Mesothelial cell of epicardium (in vitro differentiated cells): Measurements from ENCODE around the gene MACROH2A2. TPM values are rescaled to one million over a fixed set of nuclear protein-coding genes. Genes with fewer than 3 reads are reported as not detected.

ENCODE experiments used
- DNase-seq, 2 experiments: peaks; one replicate each; pipeline ENCODE4 v3.0.0; 2021; ENCODE audit warnings: low spot score in 2 of 2; ENCODE audit not compliant: unreplicated experiment in 2 of 2
- H3K27ac Mint-ChIP-seq: 2 replicates; pipeline ENCODE4 v1.8.0; 2021; ENCODE audit warnings: mixed read lengths
- H3K27me3 Mint-ChIP-seq: 2 replicates; pipeline ENCODE4 v1.8.0; 2021; ENCODE audit warnings: low read depth, mixed read lengths
- H3K36me3 Mint-ChIP-seq: 2 replicates; pipeline ENCODE4 v1.8.0; 2021; ENCODE audit warnings: mixed read lengths
- H3K4me1 Mint-ChIP-seq: 2 replicates; pipeline ENCODE4 v1.8.0; 2021; ENCODE audit warnings: mixed read lengths
- H3K4me3 Mint-ChIP-seq: 2 replicates; pipeline ENCODE4 v1.8.0; 2021; ENCODE audit warnings: mild to moderate bottlenecking, moderate library complexity, mixed read lengths
- H3K9me3 Mint-ChIP-seq: 2 replicates; pipeline ENCODE4 v1.8.0; 2021; ENCODE audit warnings: mixed read lengths
- CTCF ChIP-seq: fragments of 200-600 bp; sonication (generic); IDR thresholded peaks from one replicate; pipeline ENCODE4 v1.5.0; 2021; ENCODE audit warnings: antibody characterized with exemption; ENCODE audit not compliant: unreplicated experiment
- total RNA-seq: library from RNA; stranded (reverse); gene quantifications from 3 replicates; pipeline ENCODE4 v1.2.1, GENCODE V29; 2021

Gene MACROH2A2
- total RNA-seq, 1 donor from 2014 or later, result 125 TPM

GRCh38 chr10:70125918-70126552, 73.4 kb downstream of the MACROH2A2 start:
- Mint-ChIP-seq H3K4me3 (no peak overlapping the region), H3K27me3 (no peaks in the 10 kb centered on the region), H3K9me3 (no peaks in the 10 kb centered on the region), H3K36me3 (peaks cover 2% of the 10 kb centered on the region), H3K4me1 (no peaks in the 10 kb centered on the region), H3K27ac (no peak overlapping the region)
- no peak for TF ChIP-seq CTCF
- DNase-seq, result no peak

DNA sequence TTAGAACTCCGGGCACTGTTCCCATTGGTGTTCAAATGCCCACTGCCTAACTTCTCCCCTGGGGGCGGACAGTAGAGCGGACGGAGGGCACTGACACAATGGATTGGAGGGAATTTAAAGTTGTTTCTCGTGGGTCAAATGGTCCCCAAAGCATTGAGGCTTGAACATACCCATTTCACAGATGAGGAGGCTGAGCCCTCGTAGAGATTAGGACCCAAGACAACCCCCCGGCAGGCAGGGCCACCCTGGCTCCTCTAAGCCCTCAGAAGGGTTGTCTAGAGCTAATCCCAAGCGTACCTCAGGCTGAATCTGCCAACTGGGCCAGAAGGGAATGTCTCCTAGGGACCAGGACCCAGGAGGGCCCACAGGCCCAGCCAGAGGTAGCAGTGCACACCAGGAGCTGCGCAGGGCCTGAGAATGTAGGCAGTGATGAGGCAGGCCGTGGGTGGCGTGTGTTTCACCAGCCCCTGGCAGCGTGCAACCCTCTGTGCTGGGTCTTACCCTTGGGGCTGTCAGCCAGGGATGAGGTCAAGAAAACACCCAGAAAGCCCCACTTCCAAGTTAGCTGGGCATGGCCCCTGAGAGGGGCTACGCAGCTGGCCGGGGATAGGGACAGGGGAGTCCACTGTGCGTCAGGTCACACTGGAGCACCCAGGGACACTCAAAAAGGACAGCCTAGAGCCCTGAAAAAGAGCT, 74.2 kb downstream of the MACROH2A2 start:
- H3K4me3 Mint-ChIP-seq, result no peak overlapping the region
- no peaks in the 10 kb centered on the region for H3K9me3 Mint-ChIP-seq
- H3K36me3 Mint-ChIP-seq, result peaks cover 2% of the 10 kb centered on the region
- H3K27ac Mint-ChIP-seq, result no peak overlapping the region
- no peak for DNase-seq
- peaks cover 7% of the 10 kb centered on the region for H3K4me1 Mint-ChIP-seq
- no peaks in the 10 kb centered on the region for H3K27me3 Mint-ChIP-seq
- TF ChIP-seq CTCF, result no peak

DNA sequence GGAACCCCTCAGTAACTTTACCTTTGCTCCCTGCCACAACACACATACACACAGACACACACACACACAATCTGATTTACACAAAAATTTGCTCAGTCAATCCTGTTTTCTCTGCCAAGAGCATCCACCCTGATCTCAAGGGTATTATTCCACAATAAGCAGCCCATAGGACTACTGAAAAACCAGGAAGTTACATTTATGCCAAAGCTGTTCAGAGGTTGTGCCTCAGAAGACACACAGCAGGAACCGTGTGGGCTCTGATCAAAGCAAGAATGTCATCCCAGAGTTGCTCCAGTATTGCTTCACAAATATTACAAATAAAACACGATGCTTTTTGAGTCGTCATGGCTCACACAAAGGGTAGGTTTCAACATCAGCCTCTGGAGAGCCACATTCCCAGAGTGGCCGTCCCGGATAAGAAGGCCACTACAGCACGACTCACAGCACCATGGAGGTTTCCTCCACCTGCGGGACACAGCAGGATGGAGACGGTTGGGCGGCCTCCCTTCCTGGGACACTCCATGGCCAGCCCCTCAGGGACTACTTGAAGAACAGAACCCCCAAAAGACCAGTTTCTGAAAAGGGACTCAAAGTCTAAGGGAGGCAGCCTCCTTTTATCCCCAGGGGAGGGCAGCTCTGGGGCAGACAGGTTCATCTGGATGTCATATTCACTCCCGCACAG, 78.4 kb downstream of the MACROH2A2 start:
- Mint-ChIP-seq H3K36me3 (no peaks in the 10 kb centered on the region), H3K4me3 (peak overlapping the region; percentile 90), H3K27me3 (no peaks in the 10 kb centered on the region), H3K4me1 (peaks cover 17% of the 10 kb centered on the region), H3K27ac (peak overlapping the region; percentile 9), H3K9me3 (no peaks in the 10 kb centered on the region)
- TF ChIP-seq CTCF, result no peak
- DNase-seq, result no peak

DNA sequence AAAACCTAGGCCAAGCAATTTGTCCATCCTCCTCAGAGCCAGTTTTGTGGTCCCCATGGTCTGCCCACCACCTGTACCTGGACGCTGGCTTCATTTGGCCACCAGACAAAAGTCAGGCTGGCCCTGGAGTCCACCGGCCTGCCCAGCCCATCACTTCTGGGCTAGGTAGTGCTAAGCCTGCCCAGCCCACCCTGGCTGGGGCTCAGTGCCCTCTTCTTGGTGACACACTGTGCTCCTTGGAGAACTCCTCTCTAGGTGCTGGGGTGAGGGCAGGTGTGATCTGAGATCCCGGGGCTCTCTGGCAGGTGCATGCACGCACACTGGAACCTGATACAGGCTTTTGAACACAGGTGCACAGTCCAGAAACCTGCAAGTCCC, 78.9 kb downstream of the MACROH2A2 start:
- DNase-seq, result no peak
- Mint-ChIP-seq H3K4me3 (peak overlapping the region; percentile 90), H3K36me3 (no peaks in the 10 kb centered on the region), H3K4me1 (peaks cover 17% of the 10 kb centered on the region), H3K27me3 (no peaks in the 10 kb centered on the region), H3K9me3 (no peaks in the 10 kb centered on the region), H3K27ac (no peak overlapping the region)
- no peak for TF ChIP-seq CTCF

GRCh38 chr10:70132098-70133029, 79.7 kb downstream of the MACROH2A2 start, which contains the start of gene AIFM2:
AIFM2 (minus strand) TSS chr10:70132825; CDS start chr10:70124084, 8,741 bp downstream.
- peak within 1 kb of the TSS; percentile 94 for H3K27ac Mint-ChIP-seq
- H3K36me3 Mint-ChIP-seq, result no peaks in the 10 kb centered on the region
- no peaks in the 10 kb centered on the region for H3K9me3 Mint-ChIP-seq
- peak; percentile 48 to 68 for DNase-seq
- no peaks in the 10 kb centered on the region for H3K27me3 Mint-ChIP-seq
- H3K4me3 Mint-ChIP-seq, result peak within 1 kb of the TSS; percentile 90
- H3K4me1 Mint-ChIP-seq, result peaks cover 17% of the 10 kb centered on the region
- TF ChIP-seq CTCF, result no peak
